ENCODE results near the gene THEMIS. TPM values are rescaled to one million over a fixed set of nuclear protein-coding genes. Genes with fewer than 3 reads are reported as not detected.

The THEMIS gene
- total RNA-seq, 1 donor from 2014 or later: not detected

GRCh38 chr6:127813699-127814027 is 87.2 kb downstream of the THEMIS start:
- FAIRE-seq: no peak
- H3K27me3 ChIP-seq (ENCODE audit: control insufficient read depth, insufficient read depth, low read length): peaks cover 7% of the 10 kb centered on the region
- no peak overlapping the region for H3K4me3 ChIP-seq (ENCODE audit: low read depth, low read length)
- no peak for TF ChIP-seq CTCF (IDR thresholded peaks at IDR 0.05; ENCODE audit: insufficient read depth, low read length, severe bottlenecking)
- H3K36me3 ChIP-seq (ENCODE audit: control insufficient read depth, insufficient read depth, low read length): no peaks in the 10 kb centered on the region
- DNase-seq (ENCODE audit: low read depth): no peak

GRCh38 chr6:127812985-127813698 is 87.7 kb downstream of the THEMIS start:
- no peak for TF ChIP-seq CTCF (IDR thresholded peaks at IDR 0.05; ENCODE audit: insufficient read depth, low read length, severe bottlenecking)
- no peaks in the 10 kb centered on the region for H3K36me3 ChIP-seq (ENCODE audit: control insufficient read depth, insufficient read depth, low read length)
- peaks cover 7% of the 10 kb centered on the region for H3K27me3 ChIP-seq (ENCODE audit: control insufficient read depth, insufficient read depth, low read length)
- FAIRE-seq (no peak), DNase-seq (ENCODE audit: low read depth) (no peak)
- no peak overlapping the region for H3K4me3 ChIP-seq (ENCODE audit: low read depth, low read length)

- TF ChIP-seq CTCF (IDR thresholded peaks at IDR 0.05; ENCODE audit: insufficient read depth, low read length, severe bottlenecking): no peak
- Histone ChIP-seq H3K36me3 (ENCODE audit: control insufficient read depth, insufficient read depth, low read length) (no peaks in the 10 kb centered on the region), H3K27me3 (ENCODE audit: control insufficient read depth, insufficient read depth, low read length) (peaks cover 2% of the 10 kb centered on the region), H3K4me3 (ENCODE audit: low read depth, low read length) (no peak overlapping the region)
- DNase-seq (ENCODE audit: low read depth): no peak
- no peak for FAIRE-seq
These were observed 88.8 kb downstream of the THEMIS start for GRCh38 chr6:127811900-127812570.

DNA sequence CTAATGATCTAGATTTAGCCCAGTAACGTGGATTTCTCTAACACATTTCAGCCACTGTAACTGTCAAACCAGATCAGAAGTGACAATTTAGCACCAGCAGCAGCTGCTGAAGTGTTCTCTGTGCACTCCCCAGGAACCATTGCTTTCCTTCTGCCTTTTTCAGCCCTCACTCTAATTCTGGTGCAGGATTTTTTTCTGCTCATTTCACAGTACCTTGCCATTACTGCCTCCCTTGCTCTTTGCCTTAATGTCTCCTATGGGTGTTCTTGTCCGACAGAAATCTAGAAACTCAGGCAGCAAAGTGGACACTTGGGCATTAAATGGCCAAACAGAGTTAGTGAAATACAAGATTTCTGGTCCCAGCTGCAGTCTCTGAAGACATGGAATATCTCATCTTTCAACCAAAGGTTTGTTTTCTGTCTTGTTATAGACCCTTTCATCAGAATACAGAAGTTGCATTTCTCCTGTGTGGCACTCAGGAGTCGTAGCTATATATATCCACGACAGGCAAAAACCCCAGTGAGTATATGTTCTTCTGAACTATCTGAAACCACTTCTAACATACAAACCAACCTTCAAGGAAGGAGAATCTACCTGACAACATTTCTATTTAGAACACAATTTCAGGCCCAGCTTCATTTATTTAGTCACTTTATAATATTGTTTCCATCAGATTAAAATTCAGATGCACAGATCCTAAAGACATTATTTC is 92.9 kb downstream of the THEMIS start:
- Histone ChIP-seq H3K4me3 (ENCODE audit: low read depth, low read length) (no peak overlapping the region), H3K27me3 (ENCODE audit: control insufficient read depth, insufficient read depth, low read length) (peaks cover 2% of the 10 kb centered on the region), H3K36me3 (ENCODE audit: control insufficient read depth, insufficient read depth, low read length) (no peaks in the 10 kb centered on the region)
- no peak for TF ChIP-seq CTCF (IDR thresholded peaks at IDR 0.05; ENCODE audit: insufficient read depth, low read length, severe bottlenecking)
- DNase-seq (ENCODE audit: low read depth) (no peak), FAIRE-seq (no peak)

DNA sequence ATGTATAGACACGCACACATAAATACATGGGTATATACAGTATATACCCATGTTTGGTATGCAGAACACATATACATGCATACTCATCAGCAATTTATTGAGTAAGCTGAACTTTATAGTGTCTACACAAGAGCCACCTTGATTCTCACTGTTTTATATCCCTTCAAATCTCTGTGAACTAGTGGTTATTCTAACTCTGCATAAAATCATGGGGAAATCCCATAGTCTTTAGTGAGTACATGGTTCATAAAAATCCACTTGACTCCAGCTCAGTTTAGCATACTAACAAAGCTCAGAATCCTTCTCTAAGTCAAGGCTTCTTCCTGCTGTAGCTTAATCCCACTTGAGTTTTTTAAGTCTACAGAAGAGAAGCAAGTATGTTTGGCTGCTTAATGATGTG is 104.1 kb downstream of the THEMIS start:
- no peak for TF ChIP-seq CTCF (IDR thresholded peaks at IDR 0.05; ENCODE audit: insufficient read depth, low read length, severe bottlenecking)
- FAIRE-seq: no peak
- H3K4me3 ChIP-seq (ENCODE audit: low read depth, low read length): no peak overlapping the region
- DNase-seq (ENCODE audit: low read depth): no peak
- H3K27me3 ChIP-seq (ENCODE audit: control insufficient read depth, insufficient read depth, low read length): peaks cover 2% of the 10 kb centered on the region
- H3K36me3 ChIP-seq (ENCODE audit: control insufficient read depth, insufficient read depth, low read length): no peaks in the 10 kb centered on the region

Measured in bronchial epithelial cell (primary cell).